GM21529 (cell line): ENCODE data around the gene TPK1.
"Not testable (repeated sequence)": the region's sequence is repeated elsewhere in the genome, so short reads cannot be mapped to it uniquely, and the experiment has no call there.

Experiments
- ATAC-seq: cut with Tn5 transposase; IDR thresholded peaks from one replicate; pipeline ENCODE4 v1.9.1; 2021; ENCODE audit not compliant: unreplicated experiment

TPK1 gene

GRCh38 chr7:144418931-144419330, 416.9 kb downstream of the TPK1 start:
- ATAC-seq: not testable (repeated sequence)

GRCh38 chr7:144416341-144416740, 419.5 kb downstream of the TPK1 start:
- no peak for ATAC-seq

- no peak for ATAC-seq
Observed at GRCh38 chr7:144415858-144416257, 420.0 kb downstream of the TPK1 start.

- no peak for ATAC-seq
Observed at GRCh38 chr7:144414815-144415214, 421.0 kb downstream of the TPK1 start.

DNA sequence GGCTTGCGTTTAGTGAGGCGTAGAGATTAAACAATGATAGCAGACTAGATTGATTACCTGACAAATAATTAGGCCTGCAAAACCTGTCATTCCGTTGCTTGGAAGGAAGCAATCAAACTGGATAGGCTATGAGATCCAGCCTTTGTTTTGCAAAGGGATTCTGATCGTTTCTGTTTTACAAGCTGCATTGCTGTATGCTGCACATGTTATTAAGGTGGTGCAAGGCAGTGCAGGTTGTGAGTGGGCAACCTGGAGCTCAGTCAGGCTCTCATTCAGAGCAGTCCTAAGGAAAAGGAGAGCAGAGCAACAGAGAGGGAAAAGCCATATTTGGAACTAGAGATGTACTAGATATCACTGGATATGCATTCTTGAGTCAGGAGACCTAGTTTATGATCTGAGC, 425.4 kb downstream of the TPK1 start:
- no peak for ATAC-seq

DNA sequence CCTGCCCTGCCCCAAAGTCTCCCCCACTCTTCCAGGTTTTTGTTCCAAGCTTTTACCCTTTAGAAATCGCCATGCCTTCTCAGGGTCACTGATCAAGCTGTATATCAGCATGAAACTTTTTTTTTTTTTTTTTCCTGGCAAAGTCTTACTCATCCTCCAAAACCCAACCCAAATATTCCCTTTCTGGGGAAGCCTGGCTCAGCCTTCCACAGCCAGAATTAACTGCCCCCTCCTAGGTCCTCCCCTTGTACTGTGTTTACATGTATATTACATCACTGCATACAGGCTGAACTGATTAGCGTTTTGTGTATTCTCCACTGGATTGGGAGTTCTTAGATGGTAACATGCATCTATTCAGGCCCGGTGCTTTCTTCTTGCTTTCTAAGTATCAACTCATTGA, 427.7 kb downstream of the TPK1 start:
- ATAC-seq: no peak

GRCh38 chr7:144407266-144407931, 428.5 kb downstream of the TPK1 start:
- ATAC-seq: no peak

- no peak for ATAC-seq
Observed at GRCh38 chr7:144404946-144405345, 430.9 kb downstream of the TPK1 start.

- ATAC-seq: no peak
Observed at GRCh38 chr7:144403649-144404061, 432.2 kb downstream of the TPK1 start, which contains the start of gene NOBOX. NOBOX (minus strand) TSS chr7:144403693.

- ATAC-seq: no peak
Observed at GRCh38 chr7:144403102-144403501, 432.8 kb downstream of the TPK1 start.
